ENCODE data around the gene IP6K3.

IP6K3 gene

DNA sequence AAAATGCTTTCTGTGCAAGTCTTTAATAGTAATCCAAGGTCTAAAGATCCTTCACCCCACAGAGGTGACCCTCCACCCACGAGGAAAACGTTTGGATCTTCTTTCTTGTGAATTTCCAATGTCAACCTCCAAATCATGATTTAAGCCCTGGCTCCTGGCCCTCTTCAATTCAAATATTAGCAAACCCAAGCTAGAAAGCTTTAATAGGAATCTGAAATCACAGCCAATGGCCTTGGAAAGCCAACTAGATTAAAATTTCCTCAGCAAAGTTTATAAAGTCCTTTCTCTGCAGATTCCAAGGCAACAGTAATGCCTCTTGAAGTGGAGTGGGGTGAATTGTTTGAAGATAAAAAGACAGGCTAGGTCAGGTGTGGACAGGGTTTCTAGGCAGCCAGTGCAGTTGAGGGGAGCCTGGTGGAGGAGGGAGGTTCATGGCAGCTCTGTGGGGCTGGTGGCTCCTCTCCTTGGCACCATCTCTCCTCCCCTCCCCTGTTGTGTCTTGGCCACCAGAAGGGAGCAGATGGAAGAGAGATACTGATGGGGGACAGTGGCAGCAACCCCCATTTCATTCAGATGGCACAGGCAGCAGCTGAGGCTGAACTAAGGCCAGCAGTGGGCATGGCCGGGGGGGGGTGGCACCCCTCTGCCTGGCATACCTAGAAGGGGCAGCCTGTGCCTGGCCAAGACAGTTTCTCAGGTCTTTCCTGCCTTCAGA is 23.2 kb downstream of the IP6K3 start:
- DNase-seq (ENCODE audit: low spot score): no peak

DNA sequence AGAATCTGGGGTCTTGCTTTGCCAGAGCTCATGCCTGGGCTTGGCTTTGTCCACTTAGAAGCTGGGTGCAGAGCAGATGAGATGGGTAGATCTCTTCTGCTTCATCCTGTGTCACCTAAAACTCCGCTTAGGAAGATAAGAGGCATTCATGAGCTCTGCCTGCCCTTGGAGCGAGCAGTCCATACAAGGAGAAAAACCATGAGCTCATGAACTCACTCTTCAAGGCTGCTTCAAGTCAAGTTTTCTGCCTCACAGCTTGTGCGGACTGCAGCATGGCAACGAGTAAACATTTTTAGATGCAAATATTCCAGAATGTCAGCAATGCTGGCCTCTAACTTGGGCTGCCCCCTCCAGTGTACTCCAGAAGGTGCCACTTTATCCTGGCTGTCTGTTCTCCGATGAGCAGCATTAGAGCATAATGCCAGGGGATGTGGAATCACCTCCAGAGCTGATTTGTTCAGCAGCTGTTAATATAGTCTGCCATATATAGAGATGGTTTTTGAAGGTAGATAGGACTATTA is 24.5 kb downstream of the IP6K3 start:
- no peak for DNase-seq (ENCODE audit: low spot score)

DNA sequence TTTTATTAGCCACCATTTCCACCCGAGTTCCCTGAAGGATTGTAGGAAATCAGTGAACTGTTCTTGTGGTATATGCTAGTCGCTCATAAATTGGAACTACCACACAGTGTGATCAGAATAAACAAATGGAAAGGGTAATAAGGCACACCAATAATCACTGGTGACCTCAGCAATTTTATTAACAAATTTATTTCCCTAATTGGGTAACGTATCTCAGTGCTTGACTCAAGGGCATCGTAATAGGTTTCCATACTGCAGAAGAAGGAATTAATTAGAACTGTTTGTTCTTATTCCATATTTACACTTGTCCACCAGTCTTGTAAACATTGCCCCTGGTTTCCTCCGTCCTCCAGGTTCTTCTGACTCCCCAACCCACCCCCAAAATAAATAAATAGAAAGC is 25.2 kb downstream of the IP6K3 start:
- no peak for DNase-seq (ENCODE audit: low spot score)

DNA sequence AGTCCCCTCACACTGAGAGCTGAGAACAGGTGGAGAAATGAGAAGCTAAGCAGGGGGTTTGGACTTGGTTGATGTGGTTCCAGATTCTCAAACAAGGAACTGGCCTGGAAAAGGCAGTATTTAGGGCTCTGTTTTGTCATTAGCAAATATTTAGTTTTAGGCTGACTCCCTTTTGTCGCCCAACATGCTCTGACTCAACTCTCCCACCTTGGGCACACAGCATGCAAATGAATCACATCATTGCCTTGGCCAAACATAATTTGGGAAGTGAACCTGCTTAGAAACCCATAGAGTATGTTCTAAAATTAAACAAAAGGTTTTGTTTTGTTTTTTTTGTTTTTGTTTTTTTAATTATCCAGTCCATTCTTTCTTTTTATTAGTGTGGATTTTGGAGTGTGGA is 25.7 kb downstream of the IP6K3 start:
- no peak for DNase-seq (ENCODE audit: low spot score)

DNA sequence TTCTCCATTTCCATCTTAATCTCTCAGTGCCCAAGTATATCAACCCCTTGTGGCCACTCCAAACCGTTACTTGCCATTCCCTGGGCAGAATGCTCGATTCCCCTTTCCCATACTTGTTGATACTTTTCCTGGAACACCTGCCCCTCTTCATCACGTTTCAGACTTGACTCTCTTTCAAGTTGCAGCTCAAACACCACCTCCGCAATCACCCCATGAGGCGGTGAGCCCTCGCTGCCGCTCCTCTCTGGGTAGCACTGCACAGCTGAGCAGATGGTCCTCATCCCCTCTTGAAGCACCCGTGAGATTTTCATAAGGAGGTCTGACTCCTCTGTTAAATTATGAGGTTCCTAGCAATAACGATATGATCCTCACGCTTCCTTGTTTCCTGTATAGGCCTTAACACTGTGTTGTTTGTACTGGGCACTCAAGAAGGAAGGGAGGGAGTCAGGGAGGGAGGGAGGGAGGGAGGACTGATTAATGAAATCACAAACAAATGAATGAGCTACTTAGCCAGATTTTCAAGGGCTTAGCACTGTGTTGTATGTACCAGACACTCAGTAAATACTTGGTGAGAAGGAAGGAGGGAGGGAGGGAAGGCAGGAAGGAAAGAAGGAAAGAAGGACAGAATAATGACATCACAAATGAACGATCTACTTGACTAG is 27.2 kb downstream of the IP6K3 start:
- DNase-seq (ENCODE audit: low spot score): no peak

DNA sequence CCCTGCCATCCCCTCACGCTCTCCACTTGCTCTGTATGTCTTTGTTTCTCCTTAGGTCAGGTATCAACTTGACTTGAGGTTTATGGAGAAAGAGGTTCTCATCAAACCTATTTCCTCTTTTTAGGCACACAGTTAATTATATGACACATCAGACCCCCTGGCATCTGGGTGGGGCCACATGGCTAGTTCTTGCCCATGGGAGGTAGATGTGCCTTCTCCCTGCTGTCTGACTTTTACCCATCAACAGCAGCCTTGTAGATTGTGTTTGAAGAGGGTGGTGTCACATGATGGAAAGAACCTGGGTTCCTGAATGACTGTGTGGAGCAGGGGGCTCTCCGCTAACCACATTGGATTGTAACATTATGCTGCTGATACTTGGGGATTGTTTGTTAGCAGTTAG is 28.0 kb downstream of the IP6K3 start:
- no peak for DNase-seq (ENCODE audit: low spot score)

DNA sequence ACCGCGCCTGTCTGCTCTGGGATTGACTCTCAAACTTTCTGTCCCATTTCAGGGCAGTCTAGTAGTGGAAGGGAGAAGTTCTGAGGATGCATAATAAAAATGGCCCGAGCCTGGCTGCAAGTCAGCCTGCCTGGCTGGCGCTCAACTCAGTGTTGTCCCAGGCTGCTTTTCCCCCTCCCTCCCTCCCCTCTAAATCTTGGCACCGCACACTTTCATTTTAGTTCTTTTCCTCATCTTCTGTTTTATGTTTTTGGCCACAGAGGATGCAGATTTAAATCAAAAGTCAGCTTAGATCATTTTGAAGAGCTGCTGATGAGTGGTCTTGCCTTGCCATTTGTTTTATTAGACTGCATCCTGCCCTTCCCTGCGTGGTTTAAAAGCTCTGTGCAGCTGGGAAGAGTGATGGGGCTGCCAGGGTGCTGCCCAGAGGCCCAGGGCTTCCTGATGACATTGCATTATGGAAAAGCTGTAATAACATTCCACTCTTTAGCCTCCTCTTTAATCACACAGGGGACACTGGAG is 28.7 kb downstream of the IP6K3 start:
- DNase-seq (ENCODE audit: low spot score): no peak

DNA sequence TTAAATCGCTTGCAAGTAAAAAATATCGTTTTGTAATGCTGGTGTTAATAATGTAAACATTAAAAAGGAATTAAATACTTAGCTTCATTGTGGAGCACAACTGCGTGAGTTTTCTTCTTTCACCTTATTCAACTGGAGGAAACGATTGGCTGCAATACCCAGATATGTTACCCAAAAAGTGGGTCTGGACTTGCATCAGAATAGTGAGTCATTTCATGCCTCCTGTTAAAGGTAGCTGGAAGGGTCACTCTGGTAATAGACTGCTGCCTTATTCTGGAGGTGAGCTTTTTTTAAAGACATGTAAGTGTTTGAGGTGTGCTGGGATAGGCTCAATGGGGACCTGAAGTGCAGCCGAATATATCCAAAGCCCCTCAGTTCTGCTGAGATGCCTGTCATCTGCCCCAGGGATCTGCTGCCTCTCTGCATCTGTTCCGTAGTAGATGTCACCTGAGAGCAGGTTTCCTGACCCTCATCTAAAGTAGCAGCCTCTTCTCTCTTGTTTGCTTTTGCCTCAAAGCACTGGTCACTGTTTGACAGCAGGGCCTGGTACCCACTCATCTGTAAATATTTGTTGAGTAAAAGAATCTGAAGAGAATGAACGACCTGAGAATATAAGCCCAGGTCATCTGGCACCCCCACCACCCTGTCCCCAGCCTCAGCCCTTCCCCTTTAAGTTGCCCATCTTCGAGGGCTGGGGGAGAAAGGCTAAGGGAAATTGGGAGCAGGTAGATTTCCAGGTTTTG is 29.6 kb downstream of the IP6K3 start:
- DNase-seq (ENCODE audit: low spot score): no peak

DNA sequence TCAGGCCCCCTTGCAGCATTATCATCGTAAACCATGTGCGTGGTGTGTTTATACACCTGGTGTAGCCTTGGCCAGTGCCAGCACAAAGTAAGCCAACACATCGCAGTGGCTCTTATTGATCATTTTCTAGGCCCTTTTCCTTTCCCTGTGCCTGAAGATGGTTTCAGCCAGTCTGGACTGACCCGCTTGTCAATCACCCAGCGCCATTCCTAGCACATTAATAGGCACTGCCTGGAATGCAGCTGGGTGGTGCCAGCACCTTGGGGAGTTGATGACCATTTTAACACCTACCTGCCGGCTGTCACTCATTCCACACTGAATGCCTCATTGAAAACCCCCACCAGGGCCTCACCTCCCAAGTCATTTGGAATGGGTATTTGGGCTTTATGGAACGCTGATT is 30.3 kb downstream of the IP6K3 start:
- no peak for DNase-seq (ENCODE audit: low spot score)

DNA sequence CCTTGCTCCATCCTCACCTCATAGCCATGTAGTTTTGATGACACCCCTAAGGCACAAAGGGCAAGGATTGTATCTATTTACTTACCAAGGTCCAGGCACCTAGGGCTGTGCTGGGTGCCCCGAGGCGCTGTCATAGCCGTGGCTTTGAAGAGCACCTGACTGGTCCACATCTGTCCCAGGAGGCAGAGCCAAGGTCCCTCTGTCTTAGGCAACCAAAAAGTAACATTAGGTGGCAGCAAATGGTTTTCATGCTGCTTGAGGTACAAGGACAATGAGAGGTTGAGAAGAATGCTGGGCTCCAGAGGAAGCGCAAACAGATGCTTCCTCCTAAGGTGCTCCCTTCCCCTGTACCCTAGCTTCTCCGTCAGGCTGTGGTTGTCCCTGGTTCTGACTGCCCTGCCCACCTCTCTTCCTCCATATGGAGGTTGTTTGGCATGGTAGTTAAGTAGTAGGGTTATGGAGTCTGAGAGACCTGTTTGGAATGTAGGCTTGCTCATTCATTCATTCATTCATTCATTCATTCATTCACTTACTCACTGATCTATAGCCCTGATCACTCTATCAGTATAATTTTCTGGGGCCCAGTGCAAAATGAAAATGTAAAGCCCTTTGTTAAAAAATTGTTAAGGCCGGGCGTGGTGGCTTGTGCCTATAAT is 32.2 kb downstream of the IP6K3 start:
- no peak for DNase-seq (ENCODE audit: low spot score)

DNA sequence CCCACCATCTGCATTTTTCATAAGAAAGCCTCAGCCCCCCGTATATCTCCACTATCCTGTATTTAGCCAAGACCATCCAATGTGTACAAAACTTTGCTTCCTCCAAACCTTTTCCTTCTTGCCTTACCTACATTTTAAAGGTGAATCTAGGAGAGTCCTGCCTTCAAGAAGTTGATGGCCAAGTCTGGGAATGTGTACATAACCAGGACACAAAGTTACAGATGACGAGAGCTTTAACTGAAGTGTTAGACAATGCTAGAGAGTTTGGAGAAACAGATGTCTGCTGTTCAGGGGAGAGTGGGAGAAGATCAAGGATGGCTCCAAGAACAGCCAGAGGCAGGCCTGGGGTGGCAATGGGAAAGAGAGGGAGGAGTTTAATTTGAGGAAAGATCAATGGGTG is 32.9 kb downstream of the IP6K3 start:
- no peak for DNase-seq (ENCODE audit: low spot score)

DNA sequence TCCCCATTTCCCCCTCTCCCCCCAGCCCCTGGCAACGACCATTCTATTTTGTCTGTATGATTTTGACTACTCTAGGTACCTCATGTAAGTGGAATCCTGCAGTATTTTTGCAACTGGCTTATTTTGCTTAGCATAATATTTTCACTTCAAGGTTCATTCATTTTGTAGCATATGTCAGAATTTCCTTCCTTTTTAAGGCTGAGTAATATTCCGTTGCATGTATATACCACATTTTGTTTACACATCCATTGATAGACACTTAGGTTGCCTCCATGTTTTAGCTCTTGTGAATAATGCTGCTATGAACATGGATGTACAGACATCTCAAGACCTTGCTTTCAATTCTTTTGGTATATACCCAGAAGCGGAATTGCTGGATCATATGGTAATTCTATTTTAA is 33.8 kb downstream of the IP6K3 start:
- DNase-seq (ENCODE audit: low spot score): no peak

DNA sequence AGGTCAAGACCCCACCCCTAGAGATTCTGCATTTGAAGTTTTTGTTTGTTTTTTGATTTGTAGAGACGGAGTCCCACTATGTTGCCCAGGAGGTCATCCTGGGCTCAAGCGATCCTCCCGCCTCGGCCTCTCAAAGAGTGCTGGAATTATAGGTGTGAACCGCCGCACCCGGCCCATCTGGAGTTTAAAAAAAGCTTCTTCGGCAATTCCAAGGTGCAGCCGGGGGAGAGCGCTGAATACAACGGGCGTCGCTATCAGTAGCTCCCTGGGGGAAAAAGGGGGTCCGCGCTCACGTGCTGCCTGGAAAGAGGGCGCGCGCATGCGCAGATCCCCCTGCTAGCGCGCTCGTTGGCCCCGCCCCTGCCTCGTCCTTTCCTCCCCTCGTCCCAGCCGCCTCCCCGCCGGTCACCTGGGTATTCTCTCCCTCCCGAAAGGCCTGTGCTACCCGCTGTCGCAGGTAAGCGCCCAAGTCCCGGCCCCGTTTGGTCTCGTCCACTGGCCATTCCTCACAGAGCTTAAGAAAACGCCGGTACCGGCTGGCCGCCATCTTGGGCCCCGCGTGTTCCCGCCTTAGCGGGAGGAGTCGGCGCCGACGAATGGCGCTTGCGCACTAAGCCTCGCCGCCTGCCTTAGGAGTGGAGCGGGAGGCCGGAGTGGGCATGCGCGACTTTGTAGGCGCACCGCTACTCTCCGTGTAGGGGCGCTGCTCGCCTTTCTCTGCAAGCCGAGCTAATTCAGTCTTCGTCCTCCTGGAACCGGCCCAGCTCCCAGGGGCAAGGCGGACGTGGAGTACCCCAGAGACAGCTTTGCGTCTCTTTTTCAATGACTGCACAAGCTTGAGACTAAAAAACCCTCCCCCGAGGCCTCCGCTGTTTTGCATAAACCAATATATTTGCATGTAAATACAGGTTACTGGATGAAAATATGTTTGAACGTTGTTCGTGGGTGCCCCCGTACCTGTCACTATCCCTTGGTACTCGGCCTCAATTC is 35.3 kb downstream of the IP6K3 start, which contains the start of gene UQCC2:
Gene UQCC2, minus strand, starts transcription at position 561 of the 990 bp plus-strand sequence. Its CDS starts 14 bp downstream, at position 547.
- DNase-seq (ENCODE audit: low spot score): peak; percentile 98

DNA sequence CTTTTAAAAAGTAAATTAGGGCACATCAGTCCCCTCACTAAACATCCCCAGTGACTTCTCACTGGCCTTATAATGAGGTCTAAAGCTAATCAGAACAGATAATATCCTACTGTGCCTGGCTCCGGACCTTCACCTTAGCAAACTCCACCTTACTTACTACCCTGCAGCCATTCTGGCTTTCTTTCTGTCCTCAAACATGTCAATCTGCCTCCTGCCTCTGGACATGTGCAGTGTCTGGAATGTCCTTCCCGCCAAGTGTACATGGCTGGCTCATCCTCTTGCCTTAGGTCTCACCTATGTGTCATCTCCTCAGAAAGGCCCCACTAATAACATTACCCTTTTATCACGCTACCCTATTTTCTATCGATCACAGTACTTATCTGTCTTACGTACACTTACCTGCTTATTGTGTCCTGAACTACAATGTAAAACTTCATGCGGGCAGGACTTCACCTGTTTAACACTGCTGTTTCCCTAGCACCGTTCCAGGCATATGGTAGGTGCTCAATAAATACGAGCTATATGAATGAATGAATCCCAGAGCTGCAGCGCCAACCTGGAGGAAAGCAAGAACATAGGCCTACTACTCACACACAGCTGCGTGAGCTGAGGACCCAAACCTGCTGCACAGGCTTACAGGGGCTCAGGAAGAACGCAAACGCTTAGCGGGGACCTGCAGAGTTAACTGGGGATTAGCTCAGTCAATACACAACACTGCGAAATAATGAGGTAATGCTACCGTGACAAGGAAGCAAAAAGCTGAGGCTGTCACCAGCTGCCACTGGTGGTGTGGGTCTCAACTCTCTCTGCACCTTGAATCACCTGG is 36.2 kb downstream of the IP6K3 start:
- DNase-seq (ENCODE audit: low spot score): no peak

DNA sequence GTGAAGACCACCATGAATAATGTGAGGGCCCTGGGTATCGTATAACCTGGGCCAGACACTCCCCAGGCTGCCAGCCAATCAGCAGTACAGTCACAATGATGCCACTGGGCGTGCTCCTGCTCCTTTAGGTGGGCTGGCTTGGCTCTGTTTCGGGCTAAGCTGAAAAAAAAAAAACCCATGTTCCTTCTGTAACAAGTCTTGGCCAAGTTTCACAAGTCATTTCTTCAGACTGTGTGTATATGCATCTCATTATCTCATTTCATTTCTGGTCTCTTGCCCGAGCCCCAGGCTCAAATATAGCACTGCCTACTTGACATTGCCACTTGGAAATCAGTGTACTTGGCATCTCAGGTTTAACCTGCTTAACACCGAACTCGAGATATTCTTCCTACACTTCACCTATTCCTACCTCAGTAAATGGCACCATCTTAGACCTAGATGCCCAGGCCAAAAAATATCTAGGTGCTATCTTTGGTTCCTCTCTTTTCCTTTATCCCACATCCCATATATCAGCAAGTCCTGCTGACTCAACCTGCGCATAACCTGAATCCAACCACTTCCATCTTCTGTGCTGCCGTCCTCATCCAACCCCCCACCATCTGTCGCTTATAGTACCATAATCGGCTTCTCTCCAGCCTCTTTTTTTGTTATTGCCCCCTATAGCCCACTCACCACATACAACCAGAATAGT is 37.0 kb downstream of the IP6K3 start:
- no peak for DNase-seq (ENCODE audit: low spot score)

DNA sequence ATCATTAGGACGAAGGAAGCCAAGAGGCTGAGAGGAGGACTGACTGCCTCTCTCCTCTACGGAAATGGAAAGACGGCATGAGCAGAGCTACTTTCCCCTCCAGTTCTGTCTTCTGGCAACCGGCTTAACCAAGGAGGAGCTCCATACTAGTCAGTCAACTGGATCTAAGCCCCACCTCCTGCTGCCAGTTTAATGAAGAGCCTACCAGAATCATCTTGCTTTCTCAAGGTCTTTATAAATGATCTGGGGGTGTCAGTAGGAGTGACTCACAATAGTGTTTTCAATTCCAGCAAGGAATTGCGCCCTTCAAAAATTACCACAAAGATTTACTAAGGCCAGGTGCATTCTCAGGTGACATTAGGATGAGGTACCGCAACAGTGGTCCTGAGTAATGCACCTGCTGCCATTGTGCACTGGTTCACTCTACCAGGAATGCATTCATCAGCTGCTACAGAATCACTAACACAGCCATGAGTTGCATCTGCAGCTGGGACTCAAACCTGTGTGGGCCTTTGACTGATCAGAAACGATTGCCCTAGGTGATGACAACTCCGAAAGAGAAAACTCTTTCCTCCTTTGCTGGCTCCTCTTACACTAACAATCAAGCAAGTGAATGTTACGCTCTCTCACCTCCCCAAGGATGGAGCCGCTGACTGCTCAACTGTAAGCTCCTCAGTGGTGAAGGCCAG is 38.0 kb downstream of the IP6K3 start:
- DNase-seq (ENCODE audit: low spot score): no peak

DNA sequence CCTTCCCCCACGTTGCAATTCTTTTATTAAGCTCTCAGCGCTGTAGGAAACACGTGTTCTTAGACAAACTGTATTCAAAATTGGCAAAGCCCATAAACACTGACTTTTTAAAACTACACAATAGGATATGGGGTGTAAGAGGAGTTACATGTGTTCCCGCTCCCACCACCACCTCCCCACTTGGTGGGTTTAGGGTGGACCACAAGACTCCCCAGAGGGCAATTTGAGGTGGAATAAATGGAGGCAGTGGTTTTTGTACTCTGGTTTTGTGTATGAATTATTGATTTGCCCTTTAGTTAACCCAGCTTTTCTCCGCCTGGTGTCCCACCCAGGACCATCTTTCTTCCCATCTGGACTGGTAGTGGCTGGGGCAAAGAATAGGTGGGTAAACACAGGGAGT is 38.9 kb downstream of the IP6K3 start:
- DNase-seq (ENCODE audit: low spot score): no peak

DNA sequence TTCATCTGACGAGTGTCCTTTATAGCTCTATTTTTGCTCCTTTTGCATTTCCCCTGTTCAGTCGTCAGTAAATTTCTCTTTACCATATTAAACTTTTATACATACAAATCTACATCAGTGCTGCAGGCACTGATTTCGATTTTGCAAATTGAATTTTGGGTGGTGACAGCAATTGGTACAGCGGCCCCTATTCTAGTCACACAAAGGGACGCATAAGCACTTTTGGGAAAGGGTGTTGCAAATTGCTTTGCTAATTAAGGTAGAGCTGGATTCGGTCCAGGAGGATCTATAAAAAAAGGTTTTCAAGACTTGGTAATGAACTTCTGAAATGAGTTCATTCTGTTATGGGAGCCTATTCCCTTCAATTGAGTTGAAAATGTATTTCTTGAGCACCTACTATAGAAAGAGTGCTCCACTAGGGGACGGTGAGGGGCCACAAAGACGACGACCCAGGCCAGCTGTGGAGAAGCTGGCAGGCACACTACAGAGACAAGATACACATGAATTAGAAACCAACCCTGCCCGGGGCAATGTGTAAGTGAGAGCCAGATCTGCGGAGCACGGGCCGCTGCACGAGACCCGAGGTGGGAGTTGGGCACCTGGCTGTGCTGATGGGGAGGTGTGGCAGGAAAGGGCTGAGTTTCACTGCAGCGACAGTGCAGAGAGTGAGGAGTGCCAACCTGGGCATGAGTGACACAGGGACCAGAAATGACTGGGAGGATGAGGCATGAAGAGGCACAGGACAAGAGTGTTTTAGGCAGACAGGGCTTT is 40.6 kb downstream of the IP6K3 start:
- DNase-seq (ENCODE audit: low spot score): no peak
